GM21619 (cell line): Measurements from ENCODE around the gene TLE1.

Source experiments
- ATAC-seq: cut with Tn5 transposase; IDR thresholded peaks from one replicate; pipeline ENCODE4 v1.9.1; 2021; ENCODE audit not compliant: unreplicated experiment

The TLE1 gene

GRCh38 chr9:81686614-81687520, 2.5 kb downstream of the TLE1 start:
- ATAC-seq = no peak

- ATAC-seq = no peak
These were observed 3.4 kb downstream of the TLE1 start for GRCh38 chr9:81685763-81686613.

GRCh38 chr9:81684635-81685034, 4.7 kb downstream of the TLE1 start:
- ATAC-seq = no peak

- no peak for ATAC-seq
These were observed 5.6 kb downstream of the TLE1 start for GRCh38 chr9:81683704-81684103.

GRCh38 chr9:81683238-81683637, 6.1 kb downstream of the TLE1 start:
- ATAC-seq = no peak

DNA sequence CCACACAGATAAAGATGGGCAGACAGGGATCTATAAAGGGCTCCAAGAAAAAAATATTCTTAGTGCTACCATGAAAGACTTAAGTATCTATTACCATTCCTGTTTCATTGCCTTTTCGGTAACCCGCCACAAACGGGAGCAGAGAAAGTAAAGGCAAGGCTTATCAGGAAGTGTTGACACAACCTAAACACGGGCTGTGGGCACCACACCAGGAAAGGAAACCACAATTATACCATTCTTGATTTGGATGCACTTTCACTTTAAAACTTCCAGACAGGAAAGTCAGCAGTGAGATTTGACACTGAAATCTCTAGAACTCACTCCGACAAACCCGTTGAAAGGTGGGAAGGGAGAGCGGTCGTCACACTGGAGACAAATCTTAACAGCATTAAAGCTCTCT, 6.5 kb downstream of the TLE1 start:
- ATAC-seq = no peak

GRCh38 chr9:81682177-81682576, 7.2 kb downstream of the TLE1 start:
- ATAC-seq = no peak

GRCh38 chr9:81680506-81680905, 8.8 kb downstream of the TLE1 start:
- no peak for ATAC-seq

GRCh38 chr9:81680006-81680405, 9.3 kb downstream of the TLE1 start:
- ATAC-seq = no peak

DNA sequence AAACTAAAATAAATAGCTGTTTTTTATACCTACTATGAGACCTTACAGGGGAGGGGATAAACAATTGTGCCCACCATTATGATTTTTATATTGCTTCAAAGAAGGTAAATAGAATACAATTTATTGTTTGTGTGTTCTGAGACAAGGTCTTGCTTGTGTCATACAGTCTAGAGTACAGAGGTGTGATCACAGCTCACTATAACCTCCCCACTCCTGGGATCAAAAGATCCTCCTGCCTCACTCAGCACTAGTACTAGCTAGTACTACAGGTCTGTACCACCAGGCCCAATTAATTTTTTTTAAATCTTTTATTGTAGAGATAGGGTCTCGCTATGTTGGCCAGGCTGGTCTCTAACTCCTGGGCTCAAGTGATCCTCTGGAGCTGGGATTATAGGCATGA, 11.3 kb downstream of the TLE1 start:
- ATAC-seq = no peak

GRCh38 chr9:81676395-81676794, 13.0 kb downstream of the TLE1 start:
- no peak for ATAC-seq

DNA sequence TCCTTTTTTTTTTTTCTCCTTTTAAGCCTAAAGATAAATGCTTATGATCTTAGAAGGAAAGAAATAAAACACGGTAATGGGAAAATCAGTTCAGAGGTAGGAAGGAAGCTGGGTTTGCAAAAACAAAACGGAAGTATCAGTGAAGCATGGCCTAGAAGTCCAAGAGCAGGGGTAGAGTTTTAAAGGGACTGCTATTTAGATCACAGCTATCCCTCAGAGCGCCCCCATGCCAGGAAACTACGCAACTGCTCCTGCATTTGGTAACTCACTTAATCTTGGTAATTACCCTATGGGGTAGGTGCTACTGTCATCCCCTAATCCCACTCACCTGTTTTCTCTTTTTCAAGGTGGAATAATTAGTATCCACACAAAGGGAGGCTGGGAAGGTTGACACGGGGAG, 16.0 kb downstream of the TLE1 start:
- no peak for ATAC-seq

- no peak for ATAC-seq
These were observed 17.5 kb downstream of the TLE1 start for GRCh38 chr9:81671880-81672280.

GRCh38 chr9:81669866-81670265, 19.5 kb downstream of the TLE1 start:
- no peak for ATAC-seq

DNA sequence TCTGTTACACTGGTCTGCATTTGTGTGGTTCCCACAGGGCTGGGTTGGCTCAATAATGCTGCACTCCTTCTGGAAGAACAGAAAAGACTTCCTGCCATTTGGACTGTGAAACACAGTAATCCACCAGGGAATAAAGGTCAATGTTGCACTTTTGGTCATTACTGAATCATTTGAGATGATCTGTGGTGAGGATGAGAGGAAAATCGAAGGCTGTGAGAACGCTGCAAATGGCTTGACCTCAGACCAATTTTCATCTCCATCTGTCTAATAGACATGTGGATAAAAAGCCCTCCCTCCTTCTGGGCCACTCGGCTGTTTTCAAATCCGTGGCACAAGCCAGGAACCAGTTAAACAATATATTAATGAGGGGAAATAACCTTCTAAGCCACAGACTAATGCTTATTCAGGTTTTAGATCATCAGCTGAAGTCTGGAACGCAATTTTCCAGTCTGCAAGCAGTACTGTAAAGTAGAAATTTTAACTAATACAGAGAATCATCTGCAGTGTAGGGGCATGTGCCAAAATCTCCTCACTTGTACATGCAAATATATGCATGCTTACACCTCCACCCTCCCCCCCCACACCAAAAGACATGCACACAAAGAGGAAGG, 20.2 kb downstream of the TLE1 start:
- ATAC-seq = no peak

- no peak for ATAC-seq
These were observed 23.2 kb downstream of the TLE1 start for GRCh38 chr9:81666123-81666522.

GRCh38 chr9:81665322-81665871, 23.9 kb downstream of the TLE1 start:
- ATAC-seq = no peak

DNA sequence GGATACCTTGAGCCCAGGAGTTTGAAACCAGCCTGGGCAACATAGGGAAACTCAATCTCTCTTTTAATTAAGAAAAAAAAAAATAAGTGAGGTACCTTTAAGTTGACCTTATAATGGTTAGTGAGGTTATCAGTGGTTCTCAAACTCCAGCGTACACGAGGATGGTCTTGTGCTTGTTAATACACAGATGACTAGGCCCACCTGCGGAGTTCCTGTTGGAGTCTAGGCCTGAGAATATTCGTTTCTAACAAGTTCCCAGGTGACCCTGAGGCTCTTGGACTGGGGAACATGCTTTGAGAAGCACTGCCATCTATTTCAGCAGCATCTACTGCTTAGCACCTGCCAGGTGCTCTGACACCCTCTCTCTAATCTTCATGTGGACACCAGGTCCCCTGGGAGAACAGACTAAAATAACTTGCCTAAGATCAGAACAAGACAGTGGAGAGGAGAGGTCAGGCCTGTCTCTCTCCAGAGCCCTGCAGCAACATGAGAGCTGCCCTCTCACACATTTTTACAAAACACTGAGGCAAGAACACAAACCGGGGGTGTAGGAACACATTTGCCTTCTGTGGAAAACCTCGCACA, 24.6 kb downstream of the TLE1 start:
- ATAC-seq = peak; percentile 48

DNA sequence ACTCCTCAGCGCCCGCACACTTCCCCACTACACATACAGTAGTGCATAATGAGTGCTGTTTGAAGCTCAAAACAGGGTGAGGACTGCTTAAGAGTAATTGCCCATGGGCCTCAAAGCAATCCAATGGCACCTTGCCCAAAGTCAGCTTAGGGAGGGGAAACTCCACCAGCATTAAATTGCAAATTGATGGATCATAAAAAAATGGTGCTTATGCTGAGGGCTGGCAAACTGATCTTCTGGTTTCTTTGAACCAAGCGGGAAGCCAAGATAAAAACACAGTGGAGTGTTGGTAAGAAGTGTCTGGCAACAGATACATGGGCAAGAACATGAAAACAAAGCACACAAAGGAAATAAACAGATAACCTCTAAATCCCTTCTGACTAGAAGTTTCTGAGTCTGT, 28.0 kb downstream of the TLE1 start:
- no peak for ATAC-seq

- no peak for ATAC-seq
These were observed 32.4 kb downstream of the TLE1 start for GRCh38 chr9:81656871-81657337.

GRCh38 chr9:81656004-81656403, 33.3 kb downstream of the TLE1 start:
- ATAC-seq = peak; percentile 85
